T-helper 2 cell treated with Interferon-gamma antibody and Interleukin-4, amounts not matched to agents 100 ng/mL and 5 ng/mL, for 36 hours (primary cell): ENCODE data around the gene LTBP2. TPM values are rescaled to one million over a fixed set of nuclear protein-coding genes. Genes with fewer than 3 reads are reported as not detected.

Experiments
- intact Hi-C: fragments of 100-400 bp; cut with micrococcal nuclease; formaldehyde crosslinking; loops from one replicate; pipeline ENCODE4 v1.15.1; 2023
- total RNA-seq: library from RNA; stranded (reverse); gene quantifications from 2 replicates; pipeline ENCODE4 v1.2.3, GENCODE V29; 2022

Gene LTBP2
- total RNA-seq, 1 donor from 2014 or later, result 0.16 TPM

- intact Hi-C loops, result no loop called here
Measured at GRCh38 chr14:74531006-74531405, 81.0 kb downstream of the LTBP2 start.

- intact Hi-C loops, result no loop called here
Measured at GRCh38 chr14:74528886-74529285, 83.2 kb downstream of the LTBP2 start.

DNA sequence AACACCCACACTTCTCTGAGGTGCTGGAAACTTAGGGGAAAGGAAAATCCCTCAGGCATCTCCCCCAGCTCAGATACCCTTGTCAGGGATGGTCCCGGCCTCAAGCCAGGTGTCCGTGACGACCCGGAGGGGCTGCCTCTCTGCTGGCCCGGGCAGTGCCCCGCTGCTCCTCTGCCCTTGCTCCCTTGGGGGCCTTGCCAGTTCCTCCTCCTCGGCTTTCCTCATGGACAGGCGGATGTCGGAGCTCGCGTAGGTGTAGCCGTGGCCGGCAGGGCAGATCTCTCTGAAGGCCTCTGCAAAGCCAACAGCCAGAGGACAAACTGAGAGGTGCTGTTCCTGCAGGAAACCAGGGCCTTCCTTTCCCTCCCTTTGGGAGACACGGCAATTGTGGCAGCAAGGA, 83.6 kb downstream of the LTBP2 start:
- intact Hi-C loops, result no loop called here

DNA sequence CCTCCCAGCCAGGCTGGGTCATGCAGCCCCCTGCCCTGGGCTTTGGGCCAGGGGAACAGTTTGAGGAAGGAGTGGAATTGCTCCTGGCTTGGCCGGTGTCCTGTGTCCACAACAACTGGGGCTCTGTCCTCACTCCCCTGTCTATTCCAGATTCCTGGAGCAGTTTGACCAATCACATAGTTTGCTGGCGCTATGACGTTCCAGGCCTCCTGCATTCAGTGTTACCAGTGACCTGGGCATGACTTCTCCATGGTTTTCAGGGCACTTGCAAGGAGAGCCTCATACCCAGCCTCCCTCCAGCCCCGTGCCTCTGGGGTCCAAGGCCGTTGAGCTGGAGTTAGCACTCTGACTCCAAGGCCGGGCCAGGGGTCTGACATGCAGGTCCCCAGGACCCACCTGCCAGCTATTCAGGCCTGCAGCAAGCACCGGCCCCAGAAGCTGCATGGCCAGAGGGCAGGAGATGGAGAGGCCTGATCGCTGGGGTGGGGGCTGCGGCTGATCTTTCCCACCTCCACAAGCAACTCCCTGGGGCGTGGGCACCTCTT, 84.2 kb downstream of the LTBP2 start:
- intact Hi-C loops, result no loop called here

GRCh38 chr14:74526854-74527585, 85.0 kb downstream of the LTBP2 start:
- intact Hi-C loops, result no loop called here

GRCh38 chr14:74525361-74525851, 86.6 kb downstream of the LTBP2 start:
- intact Hi-C loops, result no loop called here

GRCh38 chr14:74524812-74525135, 87.3 kb downstream of the LTBP2 start:
- intact Hi-C loops, result no loop called here

- intact Hi-C loops, result no loop called here
Measured at GRCh38 chr14:74524076-74524811, 87.8 kb downstream of the LTBP2 start.

GRCh38 chr14:74522740-74523139, 89.3 kb downstream of the LTBP2 start:
- intact Hi-C loops, result no loop called here

DNA sequence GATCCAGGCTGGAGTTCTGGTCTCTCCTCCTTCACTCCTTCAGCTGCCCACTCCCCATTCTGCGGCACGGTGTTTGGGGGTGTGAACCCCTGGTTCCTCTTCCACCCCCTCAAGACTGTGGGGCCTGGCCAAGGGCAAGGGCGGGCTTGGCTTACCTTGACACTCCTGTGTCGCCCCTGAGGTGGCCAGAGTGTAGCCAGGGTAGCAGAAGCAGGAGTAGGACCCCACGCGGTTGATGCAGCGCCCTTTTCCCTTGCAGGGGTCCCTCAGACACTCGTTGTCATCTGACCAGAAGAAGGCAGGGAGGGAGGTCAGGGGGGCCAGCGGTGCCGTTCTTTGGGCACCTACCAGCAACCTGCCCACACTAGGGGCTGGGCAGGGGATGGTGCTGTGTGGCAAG, 90.3 kb downstream of the LTBP2 start:
- intact Hi-C loops, result no loop called here

DNA sequence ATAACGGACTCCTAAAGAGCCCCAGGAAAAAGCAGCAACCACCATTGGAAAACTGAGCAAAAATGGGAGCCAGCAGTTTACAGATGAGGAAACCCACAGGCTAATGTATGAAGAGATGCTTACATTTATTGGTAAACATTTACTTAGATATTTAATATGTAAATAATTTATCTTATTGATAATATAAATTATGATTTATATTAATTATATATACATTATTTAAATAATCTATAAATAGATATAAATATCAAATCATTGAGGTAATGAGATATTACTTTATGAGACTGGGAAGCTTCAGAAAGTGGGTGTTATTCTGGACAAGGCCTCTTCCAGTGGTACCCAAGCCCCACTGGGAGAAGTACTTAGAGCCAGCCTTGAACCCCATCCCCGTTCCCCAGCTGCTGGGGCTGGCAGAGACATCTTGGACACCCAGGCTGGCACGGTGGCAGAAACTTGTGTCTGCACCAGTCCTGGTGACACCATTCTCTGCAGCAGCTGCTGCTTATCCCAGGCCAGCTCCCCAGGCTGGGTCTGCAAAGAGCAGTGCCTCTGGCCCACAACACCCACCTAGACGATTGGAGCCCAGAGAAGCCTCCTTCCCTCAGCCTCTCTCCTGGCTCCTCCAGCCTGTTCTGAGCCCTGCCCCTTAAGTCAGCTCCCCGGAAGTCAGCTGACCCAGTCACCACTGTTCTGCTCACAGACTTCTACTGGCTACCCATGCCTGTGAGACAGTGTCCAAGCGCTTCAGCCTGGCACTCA, 92.5 kb downstream of the LTBP2 start:
- intact Hi-C loops, result no loop called here

DNA sequence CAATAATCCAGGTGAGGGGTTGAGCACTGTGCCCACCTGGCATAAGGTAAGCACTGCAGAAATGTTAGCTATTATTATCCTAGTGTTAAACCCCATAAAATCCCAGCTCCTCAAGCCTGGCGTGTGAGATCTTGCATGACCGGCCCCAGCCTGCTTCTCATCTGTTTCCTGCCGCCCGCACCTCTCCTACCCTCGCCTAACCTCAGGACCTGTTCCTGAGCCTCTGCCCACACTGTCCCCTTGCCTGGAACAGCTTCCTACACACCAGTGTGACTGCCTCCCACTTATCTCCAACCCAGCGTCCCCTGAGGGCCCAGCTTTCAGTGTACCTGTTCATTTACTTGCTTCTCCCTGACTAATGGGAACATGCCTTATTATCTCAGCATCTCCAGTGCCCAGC, 93.8 kb downstream of the LTBP2 start:
- intact Hi-C loops, result no loop called here

DNA sequence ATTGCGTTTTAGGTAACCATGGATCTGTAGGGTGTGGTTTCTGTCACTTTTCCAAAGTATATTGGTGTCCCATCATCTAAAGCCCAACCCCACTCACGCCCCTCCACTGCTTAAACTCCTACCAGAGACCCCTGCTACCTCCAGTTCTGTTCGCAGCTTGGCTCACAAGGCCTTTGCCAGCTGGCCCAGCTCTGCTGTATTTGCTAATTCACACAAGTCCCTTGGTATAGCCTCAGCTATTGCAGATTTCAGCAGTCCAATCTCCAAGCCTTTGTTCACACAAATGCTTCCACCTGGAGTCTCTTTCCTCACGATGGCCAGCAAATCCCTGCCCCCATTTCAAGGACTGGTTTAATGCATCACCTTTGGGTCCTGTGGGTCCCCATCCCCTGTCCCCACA, 94.3 kb downstream of the LTBP2 start:
- intact Hi-C loops, result no loop called here

GRCh38 chr14:74516451-74517160, 95.4 kb downstream of the LTBP2 start:
- intact Hi-C loops, result no loop called here

GRCh38 chr14:74515891-74516412, 96.1 kb downstream of the LTBP2 start:
- intact Hi-C loops, result no loop called here

- intact Hi-C loops, result no loop called here
Measured at GRCh38 chr14:74514471-74514941, 97.5 kb downstream of the LTBP2 start.

GRCh38 chr14:74511966-74512830, 99.8 kb downstream of the LTBP2 start:
- intact Hi-C loops, result no loop called here

- intact Hi-C loops, result no loop called here
Measured at GRCh38 chr14:74510959-74511409, 101.1 kb downstream of the LTBP2 start.

- intact Hi-C loops, result no loop called here
Measured at GRCh38 chr14:74510223-74510931, 101.7 kb downstream of the LTBP2 start.
